ENCODE measurements around the gene PRMT1. TPM values are rescaled to one million over a fixed set of nuclear protein-coding genes. Genes with fewer than 3 reads are reported as not detected.

Gene PRMT1
- total and polyA plus RNA-seq, 9 of the 15 experiments (the other 6 are each of a cell fraction or from before 2014, with no cell fraction given), result 13.3 to 464 (median 326) TPM

DNA sequence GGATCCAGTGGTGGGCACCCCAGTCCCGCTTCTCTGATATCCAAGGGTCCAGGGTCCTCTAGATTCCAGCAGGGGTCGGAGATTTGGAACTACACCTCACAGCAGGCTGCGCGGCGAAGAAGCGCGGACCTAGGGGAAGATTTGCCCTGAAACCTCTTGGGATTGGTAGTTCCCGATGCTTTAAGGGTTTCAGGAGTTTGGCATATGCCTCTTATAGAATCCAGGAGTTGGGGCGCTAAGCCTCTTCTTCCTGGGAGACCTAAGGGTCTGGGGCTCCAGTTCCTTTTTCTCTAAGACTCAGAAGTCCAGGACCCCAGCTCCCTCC is 11.0 kb upstream of the PRMT1 start (continued):
- TF ChIP-seq CHD7 (IDR thresholded peaks at IDR 0.05; ENCODE audit: low read depth, low read length) (no peak), TAL1 (IDR thresholded peaks at IDR 0.05) (no peak), ATF7 (IDR thresholded peaks at IDR 0.05) (no peak), ZNF77 (CRISPR knock-in tag; IDR thresholded peaks at IDR 0.05) (no peak), SETDB1 (IDR thresholded peaks at IDR 0.05; ENCODE audit: low read length) (no peak)
- TF ChIP-seq, protein P1, sequence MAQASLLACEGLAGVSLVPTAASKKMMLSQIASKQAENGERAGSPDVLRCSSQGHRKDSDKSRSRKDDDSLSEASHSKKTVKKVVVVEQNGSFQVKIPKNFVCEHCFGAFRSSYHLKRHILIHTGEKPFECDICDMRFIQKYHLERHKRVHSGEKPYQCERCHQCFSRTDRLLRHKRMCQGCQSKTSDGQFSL (CRISPR knock-in tag; IDR thresholded peaks at IDR 0.05), result no peak
- TF ChIP-seq, protein P1 (tag; IDR thresholded peaks at IDR 0.05), result no peak
